Lung microvascular endothelial cell (primary cell): ENCODE measurements around the gene SRRM5. TPM values are rescaled to one million over a fixed set of nuclear protein-coding genes. Genes with fewer than 3 reads are reported as not detected.
"Not testable (repeated sequence)": the region's sequence is repeated elsewhere in the genome, so short reads cannot be mapped to it uniquely, and the experiment has no call there.

Experiments
- DNase-seq, 2 donors: peaks; one replicate each; pipeline versions ENCODE4 v3.0.0 to v3.0.0-alpha.2; 2010; ENCODE audit warnings: low read depth in 2 of 2
- total RNA-seq: library from RNA; depleted of rRNA; stranded (reverse); fragments of >200 nt; gene quantifications from 2 replicates; pipeline ENCODE4 v1.2.1, GENCODE V29; 2014

Gene SRRM5
- total RNA-seq: not detected in 2 replicates

GRCh38 chr19:43611788-43612187, at the start of gene SRRM5:
Gene SRRM5 (plus strand): TSS chr19:43612088. CDS start chr19:43612122, 34 bp downstream.
- DNase-seq: no peak

- no peak for DNase-seq
Measured at GRCh38 chr19:43562226-43562697, 49.6 kb upstream of the SRRM5 start.

- peak; percentile 66 to 89 for DNase-seq
Measured at GRCh38 chr19:43562698-43563241, 49.1 kb upstream of the SRRM5 start.

GRCh38 chr19:43563816-43564457, 48.0 kb upstream of the SRRM5 start:
- no peak for DNase-seq

- DNase-seq: no peak
Measured at GRCh38 chr19:43564800-43565199, 47.1 kb upstream of the SRRM5 start.

- DNase-seq: no peak
Measured at GRCh38 chr19:43569657-43570056, 42.2 kb upstream of the SRRM5 start.

GRCh38 chr19:43570174-43570791, 41.6 kb upstream of the SRRM5 start:
- no peak for DNase-seq

- no peak for DNase-seq
Measured at GRCh38 chr19:43572171-43572588, 39.7 kb upstream of the SRRM5 start.

- DNase-seq: peak; percentile 53 to 94
Measured at GRCh38 chr19:43574424-43575155, 37.3 kb upstream of the SRRM5 start.

GRCh38 chr19:43575156-43575950, 36.5 kb upstream of the SRRM5 start, which contains the start of the genes PINLYP and XRCC1:
Gene PINLYP (plus strand): TSS chr19:43575801. CDS start chr19:43577192, 1,391 bp downstream.
Gene XRCC1 (minus strand): TSS chr19:43575527. CDS start chr19:43575458, 69 bp downstream.
- DNase-seq: peak; percentile 99

- no peak for DNase-seq
Measured at GRCh38 chr19:43575955-43576878, 35.7 kb upstream of the SRRM5 start.

- DNase-seq: no peak
Measured at GRCh38 chr19:43578787-43579186, 33.1 kb upstream of the SRRM5 start.

GRCh38 chr19:43581467-43581866, 30.4 kb upstream of the SRRM5 start:
- DNase-seq: no peak

GRCh38 chr19:43582495-43582894, 29.4 kb upstream of the SRRM5 start:
- DNase-seq: no peak

GRCh38 chr19:43584484-43584883, 27.4 kb upstream of the SRRM5 start:
- DNase-seq: no peak

- DNase-seq: no peak
Measured at GRCh38 chr19:43586346-43586745, 25.5 kb upstream of the SRRM5 start.

GRCh38 chr19:43587029-43587428, 24.9 kb upstream of the SRRM5 start:
- DNase-seq: not testable (repeated sequence)

GRCh38 chr19:43589277-43589676, 22.6 kb upstream of the SRRM5 start:
- DNase-seq: no peak

GRCh38 chr19:43589678-43590077, 22.2 kb upstream of the SRRM5 start:
- DNase-seq: no peak
